Right lobe of liver (tissue), 6 donors: ENCODE data around the gene FSTL4. TPM values are rescaled to one million over a fixed set of nuclear protein-coding genes. Genes with fewer than 3 reads are reported as not detected.
A peak's percentile ranks its signal among the peaks of the same experiment; 100 is the strongest.

ENCODE experiments used
- ATAC-seq, 4 donors: fragments of 200-7000 bp; cut with Tn5 transposase; one replicate each; pipeline ENCODE4 v1.9.1; 2020; ENCODE audit warnings: mild to moderate bottlenecking in 4 of 4, moderate library complexity in 4 of 4
- DNase-seq, 3 donors: peaks; one replicate each; pipeline ENCODE4 v3.0.0-alpha.2; 2020
- H3K27ac ChIP-seq, 3 donors: fragments of 200-600 bp; one replicate each; pipeline ENCODE4 v1.8.0; 2022
- H3K27me3 ChIP-seq, 2 donors: fragments of 200-600 bp; one replicate each; pipeline ENCODE4 v1.8.0; 2022
- H3K36me3 ChIP-seq, 4 donors: fragments of 200-600 bp; sonication (generic) in 1 of 4; one replicate each; pipeline versions ENCODE4 v1.5.1 to v1.8.0; 2017 to 2022; ENCODE audit warnings: control low read depth in 1 of 4
- H3K4me1 ChIP-seq, 4 donors: fragments of 200-600 bp; sonication (generic) in 1 of 4; one replicate each; pipeline versions ENCODE4 v1.5.1 to v1.8.0; 2017 to 2022; ENCODE audit warnings: control low read depth in 1 of 4
- H3K4me3 ChIP-seq, 3 donors: fragments of 200-600 bp; one replicate each; pipeline ENCODE4 v1.8.0; 2022
- H3K9me3 ChIP-seq, 4 donors: fragments of 200-600 bp; sonication (generic) in 1 of 4; one replicate each; pipeline versions ENCODE4 v1.5.1 to v1.8.0; 2017 to 2022; ENCODE audit warnings: control low read depth in 1 of 4
- CTCF ChIP-seq, 4 donors: fragments of 200-600 bp in 3 of 4; fragments of 450-650 bp in 1 of 4; IDR thresholded peaks; one replicate each; pipeline versions ENCODE4 v1.5.1 to v1.8.0; 2016 to 2022; ENCODE audit warnings: antibody characterized with exemption in 4 of 4, mild to moderate bottlenecking in 2 of 4
- POLR2A ChIP-seq: fragments of 450-650 bp; IDR thresholded peaks from one replicate; pipeline ENCODE4 v1.6.1; 2017; ENCODE audit warnings: antibody characterized with exemption, mild to moderate bottlenecking
- WGBS: methylation state at CpG from one replicate; pipeline ENCODE4 v1.1.6; 2018; ENCODE audit warnings: low coverage, low lambda C conversion rate; ENCODE audit not compliant: insufficient coverage; ENCODE audit errors: missing lambda C conversion rate; 5-methylcytosine and 5-hydroxymethylcytosine counted together
- intact Hi-C, 2 donors: fragments of 100-400 bp; cut with DNase I; formaldehyde crosslinking; loops; one replicate each; pipeline versions ENCODE4 v1.11.2 to v1.14.1; 2022
- total RNA-seq, 6 experiments: library from RNA; depleted of rRNA in 2 of 6; stranded (reverse); fragments of >200 nt in 2 of 6; fragmentation: NEBNext Ultra II Directional in 3 of 6; extraction: Animal tissue kit (Norgen Biotek cat#: 25700) in 3 of 6; gene quantifications; one replicate each; pipeline versions ENCODE4 v1.1.0 to v1.2.4, GENCODE V29; 2016 to 2023
- donor health status: DM: no; HTN: yes; CAD: no.
- donor health status: DM: no; HTN: no; CAD: no.
- donor health status: DM: no; HTN: no; CAD: no.
- donor health status: DM: no; HTN: yes; CAD: no.
- donor health status: DM: no; HTN: yes; CAD: no.

FSTL4 gene
- total RNA-seq, 6 experiments from 2014 or later, result 0.62 to 1.3 (median 0.80) TPM; not detected in 3

- no peak overlapping the region for H3K4me3 ChIP-seq
- H3K4me1 ChIP-seq, result no peaks in the 10 kb centered on the region
- no peak overlapping the region for H3K27ac ChIP-seq
- H3K27me3 ChIP-seq, result no peaks in the 10 kb centered on the region
- intact Hi-C loops, result no loop called here
- H3K36me3 ChIP-seq, result no peaks in the 10 kb centered on the region
- TF ChIP-seq POLR2A, result no peak
- TF ChIP-seq CTCF (IDR thresholded peaks at IDR 0.05), result no peak
- 39% methylated on average over 5 of the region's 5 CpGs for WGBS
- H3K9me3 ChIP-seq, result no peaks in the 10 kb centered on the region
- DNase-seq (no peak), ATAC-seq (no peak)
These were observed 190.5 kb downstream of the FSTL4 start for GRCh38 chr5:133421806-133422205.

GRCh38 chr5:133421394-133421793 lies 190.9 kb downstream of the FSTL4 start:
- H3K27me3 ChIP-seq, result no peaks in the 10 kb centered on the region
- no peak overlapping the region for H3K4me3 ChIP-seq
- intact Hi-C loops, result no loop called here
- DNase-seq (no peak), ATAC-seq (peak in 1 of 4 donors; percentile 39)
- no peaks in the 10 kb centered on the region for H3K9me3 ChIP-seq
- no peak overlapping the region for H3K27ac ChIP-seq
- no peak for TF ChIP-seq POLR2A
- peak in 2 of 4 donors; percentile 17 to 34 for TF ChIP-seq CTCF (IDR thresholded peaks at IDR 0.05)
- WGBS, result 41% methylated on average over 5 of the region's 8 CpGs
- no peaks in the 10 kb centered on the region for H3K36me3 ChIP-seq
- no peaks in the 10 kb centered on the region for H3K4me1 ChIP-seq

- Histone ChIP-seq H3K27ac (no peak overlapping the region), H3K27me3 (no peaks in the 10 kb centered on the region), H3K36me3 (no peaks in the 10 kb centered on the region), H3K4me3 (no peak overlapping the region), H3K4me1 (no peaks in the 10 kb centered on the region), H3K9me3 (no peaks in the 10 kb centered on the region)
- no peak for ATAC-seq
- intact Hi-C loops, result no loop called here
- no peak for TF ChIP-seq POLR2A
- no peak for TF ChIP-seq CTCF (IDR thresholded peaks at IDR 0.05)
- no peak for DNase-seq
- WGBS, result 71% methylated on average over 2 of the region's 5 CpGs
These were observed 191.7 kb downstream of the FSTL4 start for GRCh38 chr5:133420440-133421301.

- H3K27me3 ChIP-seq, result no peaks in the 10 kb centered on the region
- H3K9me3 ChIP-seq, result no peaks in the 10 kb centered on the region
- intact Hi-C loops, result no loop called here
- no peaks in the 10 kb centered on the region for H3K36me3 ChIP-seq
- no peak overlapping the region for H3K27ac ChIP-seq
- DNase-seq (no peak), ATAC-seq (no peak)
- WGBS, result 72% methylated on average over 5 of the region's 5 CpGs
- no peaks in the 10 kb centered on the region for H3K4me1 ChIP-seq
- TF ChIP-seq CTCF (IDR thresholded peaks at IDR 0.05), result no peak
- no peak for TF ChIP-seq POLR2A
- no peak overlapping the region for H3K4me3 ChIP-seq
These were observed 196.4 kb downstream of the FSTL4 start for GRCh38 chr5:133415906-133416305.
